K562 (cell line): ENCODE measurements around the gene ATP8B2. TPM values are rescaled to one million over a fixed set of nuclear protein-coding genes. Genes with fewer than 3 reads are reported as not detected.

Source experiments
- ATAC-seq: fragments of 200-7000 bp; cut with Tn5 transposase; 3 replicates; pipeline ENCODE4 v1.9.1; 2020; ENCODE audit warnings: moderate library complexity
- BruUV-seq: library from RNA; stranded (reverse); fragments of 400-500 nt; replicated peaks from 2 replicates; lab custom pipeline; 2021; lab: Mats Ljungman, UMichigan
- CTCF ChIA-PET: fragments of 300-600 bp; formaldehyde crosslinking; extraction: SDS; loops from one replicate; lab custom pipeline; 2021; ENCODE audit warnings: low intra/inter-chr PET ratio; lab: Yijun Ruan, JAX
- POLR2A ChIA-PET: fragments of 300-600, 350-650 bp; sonication (Branson Sonifier 250); formaldehyde crosslinking; extraction: SDS; loops from one replicate; lab custom pipeline; 2021; ENCODE audit warnings: antibody characterized with exemption, inconsistent platforms; lab: Yijun Ruan, JAX
- DNase-seq, 4 experiments: peaks; one replicate each; pipeline versions ENCODE4 v3.0.0 to v3.0.0-alpha.2; 2011 to 2018; ENCODE audit warnings: low spot score in 3 of 4, mixed read lengths in 3 of 4; ENCODE audit errors: extremely low read depth in 1 of 4
- FAIRE-seq: peaks from 2 replicates; lab custom pipeline; 2011; peaks lifted over from hg19 to GRCh38; lab: Jason Lieb, UNC
- H2AFZ ChIP-seq: 2 replicates; pipeline ENCODE4 v1.6.0; 2011; ENCODE audit warnings: low read depth, low read length, control low read depth, inconsistent platforms
- H3K27ac ChIP-seq: fragments of 200-600 bp; 3 replicates; pipeline ENCODE4 v1.8.0; 2011; ENCODE audit warnings: low read depth, mild to moderate bottlenecking, control low read depth, inconsistent platforms, low read length, moderate library complexity, mixed read lengths; ENCODE audit errors: extremely low read depth
- H3K27me3 ChIP-seq, 2 experiments: fragments of 300-600 bp in 1 of 2; 2 replicates in 1 of 2; 3 replicates in 1 of 2; pipeline versions ENCODE4 v1.6.0 to v1.8.0; 2011; ENCODE audit warnings: inconsistent platforms in 2 of 2, low read length in 2 of 2, mild to moderate bottlenecking in 1 of 2, mixed read lengths in 1 of 2, moderate library complexity in 1 of 2; ENCODE audit not compliant: control insufficient read depth in 2 of 2, insufficient read depth in 2 of 2
- H3K36me3 ChIP-seq: fragments of 300-600 bp; 3 replicates; pipeline ENCODE4 v1.8.0; 2011; ENCODE audit warnings: mild to moderate bottlenecking, low read length, inconsistent platforms; ENCODE audit not compliant: control insufficient read depth, insufficient read depth
- H3K4me1 ChIP-seq, 2 experiments: fragments of 200-600 bp in 1 of 2; replicated peaks in 1 of 2; 2 replicates in 1 of 2; 3 replicates in 1 of 2; pipeline versions ENCODE4 v1.5.1 to v1.8.0; 2011; ENCODE audit warnings: inconsistent platforms in 2 of 2, low read length in 2 of 2, mild to moderate bottlenecking in 1 of 2, mixed read lengths in 1 of 2, moderate library complexity in 1 of 2; ENCODE audit not compliant: control insufficient read depth in 2 of 2, insufficient read depth in 2 of 2
- H3K4me2 ChIP-seq: 2 replicates; pipeline ENCODE4 v1.6.1; 2011; ENCODE audit warnings: low read length, control low read depth, inconsistent platforms, mixed read lengths; ENCODE audit not compliant: insufficient read depth
- H3K4me3 ChIP-seq: fragments of 200-600 bp; sonication (generic), shearing (Covaris generic); 2 replicates; pipeline ENCODE4 v1.5.1; 2016; ENCODE audit warnings: control low read depth, inconsistent platforms
- H3K79me2 ChIP-seq: fragments of 200-600 bp; 3 replicates; pipeline ENCODE4 v1.8.0; 2011; ENCODE audit warnings: low read length, inconsistent platforms; ENCODE audit not compliant: control insufficient read depth, insufficient read depth
- H3K9ac ChIP-seq, 2 experiments: 2 replicates each; pipeline versions ENCODE4 v1.6.0 to v1.6.1; 2011; ENCODE audit warnings: low read depth in 2 of 2, low read length in 2 of 2, control low read depth in 1 of 2, inconsistent platforms in 1 of 2, mild to moderate bottlenecking in 1 of 2, mixed read lengths in 1 of 2; ENCODE audit not compliant: insufficient read depth in 1 of 2
- H3K9me1 ChIP-seq: one replicate; pipeline ENCODE4 v1.6.0; 2011; ENCODE audit warnings: inconsistent platforms, mild to moderate bottlenecking, low read length, moderate library complexity; ENCODE audit not compliant: control insufficient read depth, insufficient read depth
- H3K9me3 ChIP-seq: replicated peaks from 2 replicates; pipeline ENCODE4 v1.5.1; 2011; ENCODE audit warnings: low read depth, low read length, inconsistent platforms; ENCODE audit not compliant: control insufficient read depth, insufficient read depth
- H4K20me1 ChIP-seq: replicated peaks from 2 replicates; pipeline ENCODE4 v1.6.1; 2011; ENCODE audit warnings: low read length, inconsistent platforms, mixed read lengths; ENCODE audit not compliant: control insufficient read depth, insufficient read depth
- BRCA1 ChIP-seq, 2 experiments: fragments of 450-650 bp in 1 of 2; sonication (generic) in 1 of 2; formaldehyde crosslinking in 1 of 2; IDR thresholded peaks; 2 replicates each; pipeline versions ENCODE4 v1.5.0 to v1.6.1; 2017 to 2020; ENCODE audit warnings: mild to moderate bottlenecking in 1 of 2, missing genetic modification reagents in 1 of 2
- CHD1 ChIP-seq: fragments of 200-600 bp; sonication (generic); IDR thresholded peaks from one replicate; pipeline ENCODE4 v1.6.1; 2012; ENCODE audit warnings: mild to moderate bottlenecking, moderate library complexity, low read length, inconsistent platforms
- DPF2 ChIP-seq: fragments of 450-650 bp; IDR thresholded peaks from 2 replicates; pipeline ENCODE4 v1.6.1; 2016
- GABPB1 ChIP-seq: sonication (generic); formaldehyde crosslinking; IDR thresholded peaks from 2 replicates; pipeline ENCODE4 v1.8.0; 2022; ENCODE audit warnings: mild to moderate bottlenecking, missing genetic modification reagents
- HMG20B ChIP-seq: fragments of 250-450 bp; sonication (Bioruptor Pico); IDR thresholded peaks from 2 replicates; pipeline ENCODE4 v1.5.0; 2021; ENCODE audit warnings: mild to moderate bottlenecking
- IFI16 ChIP-seq: fragments of 250-450 bp; sonication (Bioruptor Pico); IDR thresholded peaks from 2 replicates; pipeline ENCODE4 v2.1.2; 2022; ENCODE audit warnings: mild to moderate bottlenecking, inconsistent platforms
- KAT2B ChIP-seq: IDR thresholded peaks from one replicate; pipeline ENCODE4 v1.6.1; 2012; ENCODE audit warnings: low read depth, mild to moderate bottlenecking, control low read depth, inconsistent platforms, low read length, moderate library complexity
- L3MBTL2 ChIP-seq: fragments of 450-650 bp; IDR thresholded peaks from 2 replicates; pipeline ENCODE4 v1.6.1; 2016; ENCODE audit warnings: mild to moderate bottlenecking, moderate library complexity
- MEF2D ChIP-seq: conservative IDR thresholded peaks from 2 replicates; pipeline ENCODE4 v1.6.1; 2016; ENCODE audit warnings: low read depth, missing genetic modification characterization, missing compliant biosample characterization
- MTF1 ChIP-seq: fragments of 250-450 bp; sonication (Bioruptor Pico); IDR thresholded peaks from 2 replicates; pipeline ENCODE4 v1.9.0; 2021; ENCODE audit warnings: moderate library complexity, mild to moderate bottlenecking, inconsistent platforms, borderline replicate concordance
- NFE2 ChIP-seq: IDR thresholded peaks from 2 replicates; pipeline ENCODE4 v1.6.1; 2014; ENCODE audit warnings: antibody characterized with exemption, low read depth
- RHOXF2B ChIP-seq: fragments of 250-450 bp; sonication (Bioruptor Pico); conservative IDR thresholded peaks from 2 replicates; pipeline ENCODE4 v1.5.1; 2021
- SAFB2 ChIP-seq: fragments of 200-400 bp; formaldehyde crosslinking; IDR thresholded peaks from 2 replicates; pipeline ENCODE4 v1.6.1; 2018; ENCODE audit warnings: borderline replicate concordance, low read length, low read depth, moderate library complexity; ENCODE audit not compliant: severe bottlenecking
- SMC3 ChIP-seq: conservative IDR thresholded peaks from 2 replicates; pipeline ENCODE4 v1.6.1; 2011; ENCODE audit warnings: low read depth, low read length, improper control_type of control experiment; ENCODE audit not compliant: insufficient read depth
- TEAD1 ChIP-seq, 2 experiments: fragments of 450-650 bp in 1 of 2; sonication (generic) in 1 of 2; formaldehyde crosslinking; IDR thresholded peaks; 2 replicates each; pipeline versions ENCODE4 v1.4.0 to v1.8.0; 2020 to 2022; ENCODE audit warnings: mild to moderate bottlenecking in 2 of 2, missing genetic modification reagents in 1 of 2
- ZNF124 ChIP-seq: sonication (generic); formaldehyde crosslinking; IDR thresholded peaks from 2 replicates; pipeline ENCODE4 v1.8.1; 2022; ENCODE audit warnings: missing genetic modification reagents
- ZNF699 ChIP-seq: fragments of 250-450 bp; sonication (Bioruptor Pico); IDR thresholded peaks from 2 replicates; pipeline ENCODE4 v1.8.0; 2021; ENCODE audit warnings: mild to moderate bottlenecking, moderate library complexity; ENCODE audit not compliant: insufficient replicate concordance
- WGBS: fragments of 100-300 bp; shearing (Covaris generic); methylation state at CpG from one replicate; pipeline ENCODE4 v1.1.6; 2016; ENCODE audit warnings: low coverage, mixed read lengths; ENCODE audit not compliant: insufficient coverage; ENCODE audit errors: missing lambda C conversion rate; 5-methylcytosine and 5-hydroxymethylcytosine counted together
- in situ Hi-C: fragments of 300-500 bp; cut with MboI; formaldehyde crosslinking; loops from 4 replicates; pipeline ENCODE4 v1.15.0; 2018; ENCODE audit warnings: inconsistent platforms, mixed read lengths
- intact Hi-C: fragments of 100-400 bp; cut with micrococcal nuclease; formaldehyde crosslinking; loops from 2 replicates; pipeline ENCODE4 v1.14.2; 2022
- polyA plus RNA-seq, 8 experiments: library from polyadenylated mRNA; depleted of rRNA in 4 of 8; stranded (reverse) in 5 of 8; unstranded in 3 of 8; fragments of >200 nt; fragmentation: Nextera tagmentation in 2 of 8; fragmentation: Illumina TruSeq in 1 of 8; extraction: Ambion mirVana in 2 of 8; extraction: Trizol in 1 of 8; gene quantifications; 2 replicates each; pipeline versions ENCODE4 v1.2.1 to v1.2.3, GENCODE V29; 2011 to 2014; ENCODE audit warnings: inconsistent platforms in 1 of 8, missing spikeins in 1 of 8
- total RNA-seq, 7 experiments: library from RNA; depleted of rRNA in 6 of 7; stranded (reverse); fragments of >200 nt in 6 of 7; fragmentation: Illumina TruSeq in 2 of 7; extraction: Trizol in 2 of 7; gene quantifications; 2 replicates each; pipeline versions ENCODE4 v1.2.1 to v1.2.3, GENCODE V29; 2011 to 2021; ENCODE audit warnings: low replicate concordance in 1 of 7
- TF ChIP-seq, protein P1 (sequence below): fragments of 250-450 bp; sonication (Bioruptor Pico); IDR thresholded peaks from 2 replicates; pipeline ENCODE4 v1.4.0; 2020; ENCODE audit warnings: mild to moderate bottlenecking, moderate library complexity, borderline replicate concordance
- TF ChIP-seq, protein P2 (sequence below): fragments of 250-450 bp; sonication (Bioruptor Pico); IDR thresholded peaks from 2 replicates; pipeline ENCODE4 v1.8.0; 2022; ENCODE audit warnings: inconsistent platforms

The ATP8B2 gene
- total and polyA plus RNA-seq, 9 of the 15 experiments (the other 6 are each of a cell fraction or from before 2014, with no cell fraction given) = 0.27 to 33.2 (median 18.4) TPM

- Histone ChIP-seq H3K4me1 (peaks cover 12 to 14% of the 10 kb centered on the region in 2 experiments; a peak in 4 of 5 replicates), H3K9me1 (no peaks in the 10 kb centered on the region), H3K9me3 (peaks cover 8% of the 10 kb centered on the region), H3K79me2 (no peaks in the 10 kb centered on the region), H3K4me2 (peak overlapping the region; percentile 65), H3K4me3 (no peak overlapping the region), H3K27ac (peak overlapping the region; percentile 76), H2AFZ (peak overlapping the region; percentile 83), H3K36me3 (no peaks in the 10 kb centered on the region), H3K9ac (peak overlapping the region; percentile 49 to 77; a peak in 3 of 4 replicates), H3K27me3 (no peaks in the 10 kb centered on the region), H4K20me1 (no peaks in the 10 kb centered on the region)
- no TSS peak for BruUV-seq
- in situ Hi-C loops = no loop called here
- peak in 2 of 4 experiments; percentile 10 to 32 for DNase-seq
- ChIA-PET CTCF (no interaction called here), POLR2A (interaction anchor here (1.0 to 2.4 kb wide), 7 partner anchors 13 to 323 kb away, joined by 3 to 10 read pairs (median 3); partner anchors contain the start of gene CREB3L4)
- intact Hi-C loops = loop anchor here (2.0 kb wide), 1 partner anchor 30 kb away; the partner anchor contains the start of gene AQP10
- peak; percentile 26 for FAIRE-seq
- peak; percentile 73 for ATAC-seq
- 67% methylated on average over 1 of the region's 1 CpG for WGBS
- TF ChIP-seq BRCA1 (IDR thresholded peaks at IDR 0.05) (no peak), BRCA1 (CRISPR knock-in tag; IDR thresholded peaks at IDR 0.05) (no peak), NFE2 (no peak), RHOXF2B (CRISPR knock-in tag) (no peak), DPF2 (no peak), ZNF699 (CRISPR knock-in tag) (no peak), ZNF124 (CRISPR knock-in tag) (no peak), MEF2D (no peak), CHD1 (no peak), HMG20B (CRISPR knock-in tag) (no peak), SMC3 (no peak), L3MBTL2 (no peak), KAT2B (no peak), TEAD1 (CRISPR knock-in tag; IDR thresholded peaks at IDR 0.05) (no peak), SAFB2 (no peak), IFI16 (CRISPR knock-in tag) (no peak), MTF1 (CRISPR knock-in tag) (no peak), GABPB1 (CRISPR knock-in tag) (no peak)
- TF ChIP-seq, protein P1, sequence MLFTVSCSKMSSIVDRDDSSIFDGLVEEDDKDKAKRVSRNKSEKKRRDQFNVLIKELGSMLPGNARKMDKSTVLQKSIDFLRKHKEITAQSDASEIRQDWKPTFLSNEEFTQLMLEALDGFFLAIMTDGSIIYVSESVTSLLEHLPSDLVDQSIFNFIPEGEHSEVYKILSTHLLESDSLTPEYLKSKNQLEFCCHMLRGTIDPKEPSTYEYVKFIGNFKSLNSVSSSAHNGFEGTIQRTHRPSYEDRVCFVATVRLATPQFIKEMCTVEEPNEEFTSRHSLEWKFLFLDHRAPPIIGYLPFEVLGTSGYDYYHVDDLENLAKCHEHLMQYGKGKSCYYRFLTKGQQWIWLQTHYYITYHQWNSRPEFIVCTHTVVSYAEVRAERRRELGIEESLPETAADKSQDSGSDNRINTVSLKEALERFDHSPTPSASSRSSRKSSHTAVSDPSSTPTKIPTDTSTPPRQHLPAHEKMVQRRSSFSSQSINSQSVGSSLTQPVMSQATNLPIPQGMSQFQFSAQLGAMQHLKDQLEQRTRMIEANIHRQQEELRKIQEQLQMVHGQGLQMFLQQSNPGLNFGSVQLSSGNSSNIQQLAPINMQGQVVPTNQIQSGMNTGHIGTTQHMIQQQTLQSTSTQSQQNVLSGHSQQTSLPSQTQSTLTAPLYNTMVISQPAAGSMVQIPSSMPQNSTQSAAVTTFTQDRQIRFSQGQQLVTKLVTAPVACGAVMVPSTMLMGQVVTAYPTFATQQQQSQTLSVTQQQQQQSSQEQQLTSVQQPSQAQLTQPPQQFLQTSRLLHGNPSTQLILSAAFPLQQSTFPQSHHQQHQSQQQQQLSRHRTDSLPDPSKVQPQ (CRISPR knock-in tag) = no peak
- TF ChIP-seq, protein P2, sequence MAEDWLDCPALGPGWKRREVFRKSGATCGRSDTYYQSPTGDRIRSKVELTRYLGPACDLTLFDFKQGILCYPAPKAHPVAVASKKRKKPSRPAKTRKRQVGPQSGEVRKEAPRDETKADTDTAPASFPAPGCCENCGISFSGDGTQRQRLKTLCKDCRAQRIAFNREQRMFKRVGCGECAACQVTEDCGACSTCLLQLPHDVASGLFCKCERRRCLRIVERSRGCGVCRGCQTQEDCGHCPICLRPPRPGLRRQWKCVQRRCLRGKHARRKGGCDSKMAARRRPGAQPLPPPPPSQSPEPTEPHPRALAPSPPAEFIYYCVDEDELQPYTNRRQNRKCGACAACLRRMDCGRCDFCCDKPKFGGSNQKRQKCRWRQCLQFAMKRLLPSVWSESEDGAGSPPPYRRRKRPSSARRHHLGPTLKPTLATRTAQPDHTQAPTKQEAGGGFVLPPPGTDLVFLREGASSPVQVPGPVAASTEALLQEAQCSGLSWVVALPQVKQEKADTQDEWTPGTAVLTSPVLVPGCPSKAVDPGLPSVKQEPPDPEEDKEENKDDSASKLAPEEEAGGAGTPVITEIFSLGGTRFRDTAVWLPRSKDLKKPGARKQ (CRISPR knock-in tag) = no peak
Measured at GRCh38 chr1:154290921-154291320, 34.4 kb upstream of the ATP8B2 start.
